Neuronal stem cell (in vitro differentiated cells): ENCODE data around the gene PAK6.

Experiments used
- DNase-seq: peaks from one replicate; pipeline ENCODE4 v3.0.0-alpha.2; 2013; ENCODE audit warnings: low spot score
- H2AFZ ChIP-seq: one replicate; pipeline ENCODE4 v1.6.1; 2013; ENCODE audit warnings: mild to moderate bottlenecking, low read length, inconsistent platforms
- H2AK5ac ChIP-seq: 2 replicates; pipeline ENCODE4 v1.6.1; 2013; ENCODE audit warnings: low read depth, mild to moderate bottlenecking, inconsistent platforms, low read length, moderate library complexity, mixed read lengths
- H2BK120ac ChIP-seq: 2 replicates; pipeline ENCODE4 v1.6.1; 2013; ENCODE audit warnings: low read depth, mild to moderate bottlenecking, inconsistent platforms, low read length, moderate library complexity, mixed read lengths
- H2BK12ac ChIP-seq: one replicate; pipeline ENCODE4 v1.6.1; 2013; ENCODE audit warnings: low read length, inconsistent platforms
- H2BK15ac ChIP-seq: 2 replicates; pipeline ENCODE4 v1.6.1; 2013; ENCODE audit warnings: mild to moderate bottlenecking, low read length, inconsistent platforms, mixed read lengths
- H2BK5ac ChIP-seq: one replicate; pipeline ENCODE4 v1.6.1; 2013; ENCODE audit warnings: inconsistent platforms, mild to moderate bottlenecking, low read length, moderate library complexity
- H3K14ac ChIP-seq: one replicate; pipeline ENCODE4 v1.6.1; 2013; ENCODE audit warnings: low read length, inconsistent platforms
- H3K18ac ChIP-seq: 2 replicates; pipeline ENCODE4 v1.6.1; 2013; ENCODE audit warnings: low read length, inconsistent platforms
- H3K23ac ChIP-seq: 2 replicates; pipeline ENCODE4 v1.6.1; 2013; ENCODE audit warnings: low read depth, mild to moderate bottlenecking, mixed read lengths, low read length, inconsistent platforms; ENCODE audit not compliant: poor library complexity
- H3K27ac ChIP-seq: replicated peaks from 3 replicates; pipeline ENCODE4 v1.5.1; 2013; ENCODE audit warnings: low read length, inconsistent platforms
- H3K27me3 ChIP-seq, 3 experiments: 2 replicates each; pipeline ENCODE4 v1.6.1; 2013; ENCODE audit warnings: low read length in 3 of 3, mild to moderate bottlenecking in 2 of 3, inconsistent platforms in 1 of 3, low read depth in 1 of 3, mixed read lengths in 1 of 3, moderate library complexity in 1 of 3; ENCODE audit not compliant: control insufficient read depth in 3 of 3, insufficient read depth in 3 of 3
- H3K36me3 ChIP-seq, 2 donors: replicated peaks in 1 of 2; 2 replicates each; pipeline ENCODE4 v1.6.1; 2013; ENCODE audit warnings: low read length in 2 of 2; ENCODE audit not compliant: control insufficient read depth in 2 of 2, insufficient read depth in 2 of 2
- H3K4ac ChIP-seq: 2 replicates; pipeline ENCODE4 v1.6.1; 2013; ENCODE audit warnings: inconsistent platforms, mild to moderate bottlenecking, low read length, moderate library complexity
- H3K4me1 ChIP-seq, 2 donors: 1 replicate in 1 of 2; 2 replicates in 1 of 2; pipeline ENCODE4 v1.6.1; 2013; ENCODE audit warnings: low read length in 2 of 2, low read depth in 1 of 2; ENCODE audit not compliant: control insufficient read depth in 2 of 2, insufficient read depth in 1 of 2
- H3K4me2 ChIP-seq: one replicate; pipeline ENCODE4 v1.6.1; 2013; ENCODE audit warnings: mild to moderate bottlenecking, low read length, inconsistent platforms; ENCODE audit not compliant: insufficient read depth, poor library complexity, severe bottlenecking
- H3K4me3 ChIP-seq, 2 donors: 2 replicates each; pipeline ENCODE4 v1.5.1; 2013; ENCODE audit warnings: low read length in 2 of 2, mild to moderate bottlenecking in 2 of 2, inconsistent platforms in 1 of 2, moderate library complexity in 1 of 2
- H3K79me1 ChIP-seq: one replicate; pipeline ENCODE4 v1.6.1; 2013; ENCODE audit warnings: low read depth, mild to moderate bottlenecking, inconsistent platforms, low read length, moderate library complexity
- H3K9ac ChIP-seq: one replicate; pipeline ENCODE4 v1.6.1; 2013; ENCODE audit warnings: mild to moderate bottlenecking, low read depth, low read length, inconsistent platforms; ENCODE audit not compliant: poor library complexity
- H3K9me3 ChIP-seq, 2 donors: replicated peaks in 1 of 2; 2 replicates each; pipeline versions ENCODE3 to v1.6.1; 2013; ENCODE audit warnings: low read length in 2 of 2, mild to moderate bottlenecking in 2 of 2, inconsistent platforms in 1 of 2, low read depth in 1 of 2, mixed read lengths in 1 of 2, moderate library complexity in 1 of 2; ENCODE audit not compliant: control insufficient read depth in 2 of 2, insufficient read depth in 1 of 2
- H4K8ac ChIP-seq: one replicate; pipeline ENCODE4 v1.6.1; 2013; ENCODE audit warnings: low read depth, mild to moderate bottlenecking, inconsistent platforms, low read length, moderate library complexity
- H4K91ac ChIP-seq: one replicate; pipeline ENCODE4 v1.6.1; 2013; ENCODE audit warnings: low read length, low read depth, mild to moderate bottlenecking, inconsistent platforms; ENCODE audit not compliant: poor library complexity
- WGBS, 2 donors: extraction: QIAGEN DNeasy Blood & Tissue Kit; methylation state at CpG; one replicate each; pipeline ENCODE4 v1.1.7; 2013; ENCODE audit warnings: missing lambda C conversion rate in 2 of 2, mixed read lengths in 1 of 2; ENCODE audit not compliant: insufficient read length in 2 of 2, insufficient replicate concordance in 1 of 2; ENCODE audit errors: extremely low coverage in 2 of 2; 5-methylcytosine and 5-hydroxymethylcytosine counted together

PAK6 gene

DNA sequence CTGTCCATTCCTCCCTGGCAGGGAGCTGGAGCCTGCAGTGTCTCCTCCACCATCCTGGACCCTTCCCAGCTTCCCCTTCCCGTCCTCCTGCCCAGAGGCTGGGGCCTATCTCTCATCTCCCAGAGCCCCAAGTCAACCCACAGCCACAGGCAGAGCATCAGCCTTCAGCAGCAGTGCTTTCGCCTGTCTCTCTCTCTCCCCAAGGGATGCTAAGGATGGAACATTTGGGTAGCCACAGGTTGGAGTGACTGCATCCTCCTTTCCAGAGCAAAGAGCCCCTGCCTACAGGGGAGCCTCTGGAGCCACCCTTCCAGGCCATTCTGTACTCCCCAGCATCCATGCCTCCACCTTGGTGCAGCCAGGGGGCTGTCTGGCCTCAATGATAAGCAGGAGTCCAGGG lies 64.7 kb downstream of the PAK6 start:
- Histone ChIP-seq H4K8ac (no peak overlapping the region), H3K4me3 (no peak overlapping the region), H3K79me1 (no peaks in the 10 kb centered on the region), H2AK5ac (no peak overlapping the region), H3K18ac (no peak overlapping the region), H4K91ac (no peak overlapping the region), H2BK5ac (peak overlapping the region; percentile 54), H3K14ac (no peak overlapping the region), H2BK12ac (no peak overlapping the region), H2BK15ac (no peak overlapping the region), H3K36me3 (no peaks in the 10 kb centered on the region), H2BK120ac (peak overlapping the region; percentile 35), H3K9me3 (peaks cover 0 to 13% of the 10 kb centered on the region in 2 donors), H3K4me1 (peaks cover 5 to 23% of the 10 kb centered on the region in 2 donors), H3K4me2 (no peak overlapping the region), H3K27ac (no peak overlapping the region), H3K23ac (no peak overlapping the region), H3K27me3 (no peaks in the 10 kb centered on the region), H2AFZ (no peak overlapping the region), H3K4ac (no peak overlapping the region), H3K9ac (no peak overlapping the region)
- no CpG with 5 or more reads among the region's 2 CpGs for WGBS, 2 donors
- no peak for DNase-seq

DNA sequence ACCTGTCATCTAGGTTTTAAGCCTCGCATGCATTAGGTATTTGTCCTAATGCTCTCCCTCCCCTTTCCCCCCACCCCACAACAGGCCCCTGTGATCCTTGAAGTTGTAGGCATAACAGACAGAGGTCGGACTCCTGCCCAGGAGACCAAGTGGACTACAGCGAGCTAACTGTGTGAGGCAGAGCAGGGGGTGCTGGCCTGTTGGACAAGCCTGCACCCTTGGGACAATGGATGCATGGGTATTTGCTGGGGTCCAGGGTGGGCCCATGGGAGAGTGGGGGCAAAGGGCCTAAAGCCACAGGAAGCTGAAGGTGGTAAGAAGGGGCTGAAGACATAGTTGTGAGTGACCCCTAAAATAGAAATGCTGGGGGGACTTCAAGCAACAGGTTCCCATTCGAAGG lies 66.4 kb downstream of the PAK6 start:
- Histone ChIP-seq H3K79me1 (no peaks in the 10 kb centered on the region), H3K9ac (peak overlapping the region; percentile 50), H2BK120ac (no peak overlapping the region), H3K9me3 (peaks cover 0 to 3% of the 10 kb centered on the region in 2 donors), H3K4me2 (no peak overlapping the region), H3K14ac (no peak overlapping the region), H3K27me3 (no peaks in the 10 kb centered on the region), H4K91ac (no peak overlapping the region), H3K4me1 (peaks cover 11 to 36% of the 10 kb centered on the region in 2 donors), H2AK5ac (no peak overlapping the region), H2BK15ac (no peak overlapping the region), H3K4me3 (no peak overlapping the region), H3K18ac (no peak overlapping the region), H3K4ac (no peak overlapping the region), H2BK5ac (no peak overlapping the region), H2AFZ (no peak overlapping the region), H2BK12ac (no peak overlapping the region), H3K27ac (no peak overlapping the region), H4K8ac (no peak overlapping the region), H3K23ac (no peak overlapping the region), H3K36me3 (no peaks in the 10 kb centered on the region)
- DNase-seq: no peak
- no CpG with 5 or more reads among the region's 4 CpGs for WGBS, 2 donors

DNA sequence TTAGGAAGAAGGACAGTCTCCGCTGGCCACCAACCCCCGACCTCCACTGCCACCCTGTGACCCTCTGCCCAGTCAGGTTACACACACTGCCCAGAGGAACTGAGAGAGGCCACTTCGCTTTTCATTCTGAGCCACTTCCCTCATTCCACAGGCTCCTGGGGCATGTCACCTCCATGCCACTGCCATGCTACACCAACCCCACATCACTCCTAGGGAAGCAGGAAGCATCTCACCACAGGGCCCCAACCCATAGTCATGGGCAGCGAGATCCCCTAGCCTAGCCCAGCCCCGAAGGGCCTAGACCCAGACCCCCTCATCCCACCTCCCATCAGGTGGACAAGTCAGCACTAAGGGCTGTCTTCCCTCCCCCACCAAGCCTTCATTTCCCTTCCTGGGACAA lies 67.5 kb downstream of the PAK6 start:
- no peak overlapping the region for H2BK15ac ChIP-seq
- no peak overlapping the region for H3K27ac ChIP-seq
- H2AFZ ChIP-seq: peak overlapping the region; percentile 83
- H3K14ac ChIP-seq: no peak overlapping the region
- no CpG with 5 or more reads among the region's 5 CpGs for whole genome bisulfite sequencing, 2 donors
- no peak overlapping the region for H4K8ac ChIP-seq
- H3K4me1 ChIP-seq: peaks cover 10 to 36% of the 10 kb centered on the region in 2 donors
- no peak overlapping the region for H3K9ac ChIP-seq
- DNase-seq: no peak
- H2BK12ac ChIP-seq: no peak overlapping the region
- peaks cover 0 to 4% (median 0%) of the 10 kb centered on the region in 3 experiments for H3K27me3 ChIP-seq
- H2BK5ac ChIP-seq: no peak overlapping the region
- H3K36me3 ChIP-seq: no peaks in the 10 kb centered on the region
- H3K4me3 ChIP-seq: no peak overlapping the region
- H4K91ac ChIP-seq: no peak overlapping the region
- H3K23ac ChIP-seq: no peak overlapping the region
- H2BK120ac ChIP-seq: no peak overlapping the region
- no peaks in the 10 kb centered on the region for H3K79me1 ChIP-seq
- H3K9me3 ChIP-seq: no peaks in the 10 kb centered on the region
- no peak overlapping the region for H2AK5ac ChIP-seq
- no peak overlapping the region for H3K4ac ChIP-seq
- no peak overlapping the region for H3K4me2 ChIP-seq
- H3K18ac ChIP-seq: no peak overlapping the region

DNA sequence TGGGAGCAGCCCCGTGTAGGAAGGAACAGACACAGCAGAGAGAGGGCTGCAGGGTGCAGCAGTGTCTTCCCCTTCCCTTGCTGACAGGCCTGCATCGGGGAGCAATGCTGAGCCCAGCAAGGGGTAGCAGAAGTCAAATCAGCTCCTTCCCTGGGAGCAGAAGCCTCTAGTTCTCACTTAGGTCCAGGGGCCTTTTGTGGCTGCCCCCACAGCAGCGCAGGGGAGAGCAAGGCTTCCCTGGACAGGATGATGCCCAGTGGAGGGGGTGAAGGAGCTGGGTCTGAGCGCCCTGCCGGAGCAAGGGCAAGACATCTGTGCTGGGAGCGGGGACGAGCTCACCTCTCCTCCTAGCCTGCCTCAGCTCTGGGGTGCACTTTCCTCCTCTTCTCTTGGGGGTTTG lies 68.0 kb downstream of the PAK6 start:
- Histone ChIP-seq H3K23ac (no peak overlapping the region), H3K4me3 (no peak overlapping the region), H3K9ac (no peak overlapping the region), H2BK12ac (no peak overlapping the region), H4K91ac (no peak overlapping the region), H4K8ac (no peak overlapping the region), H3K79me1 (no peaks in the 10 kb centered on the region), H3K14ac (no peak overlapping the region), H2BK5ac (peak overlapping the region; percentile 30), H2AK5ac (peak overlapping the region; percentile 22), H3K18ac (peak overlapping the region; percentile 35), H2BK120ac (no peak overlapping the region), H2BK15ac (no peak overlapping the region), H3K4ac (no peak overlapping the region), H3K36me3 (no peaks in the 10 kb centered on the region), H2AFZ (peak overlapping the region; percentile 83), H3K4me1 (peaks cover 5 to 33% of the 10 kb centered on the region in 2 donors), H3K27me3 (peaks cover 0 to 4% (median 0%) of the 10 kb centered on the region in 3 experiments), H3K4me2 (no peak overlapping the region), H3K27ac (no peak overlapping the region), H3K9me3 (no peaks in the 10 kb centered on the region)
- DNase-seq: no peak
- WGBS, 2 donors: no CpG with 5 or more reads among the region's 7 CpGs
